ENCODE results near the gene PHLDB3. TPM values are rescaled to one million over a fixed set of nuclear protein-coding genes. Genes with fewer than 3 reads are reported as not detected.

PHLDB3 gene
- total RNA-seq, 1 experiment from 2014 or later: 6.7 TPM

DNA sequence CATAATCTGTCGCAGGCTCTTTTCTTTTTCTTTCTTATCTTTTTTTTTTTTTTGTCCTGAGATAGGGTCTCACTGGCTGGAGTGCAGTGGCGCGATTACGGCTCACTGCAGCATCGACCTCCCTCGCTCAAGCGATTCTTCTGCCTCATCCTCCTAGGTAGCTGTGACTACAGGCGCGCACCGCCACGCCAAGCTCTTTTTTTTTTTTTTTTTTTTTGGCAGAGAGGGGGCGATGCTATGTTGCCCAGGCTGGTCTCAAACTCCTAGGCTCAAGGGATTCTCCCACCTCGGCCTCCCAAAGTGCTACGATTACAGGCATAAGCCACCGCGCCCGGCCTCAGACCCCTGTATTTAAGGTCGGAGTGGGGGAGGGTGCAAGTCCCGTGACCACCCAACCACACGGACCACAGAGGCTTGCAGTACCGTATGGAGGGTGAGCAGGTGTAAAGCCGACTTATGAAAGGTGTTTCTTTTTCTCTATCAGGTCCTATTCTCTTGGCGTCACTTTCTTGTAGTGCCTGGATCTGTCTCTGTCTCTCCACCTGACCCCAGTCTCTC lies 2.0 kb downstream of the PHLDB3 start:
- no peaks in the 10 kb centered on the region for H3K9me3 ChIP-seq (ENCODE audit: control insufficient read depth, insufficient read depth, low read depth, low read length)
- no peak for ATAC-seq
- no peaks in the 10 kb centered on the region for H3K4me1 ChIP-seq (ENCODE audit: control insufficient read depth, insufficient read depth, low read length)
- H3K27ac ChIP-seq (ENCODE audit: low read length): no peak overlapping the region
- ChIA-PET CTCF (interaction anchor here (0.5 to 0.7 kb wide), 5 partner anchors 19 to 1086 kb away, joined by 3 to 5 read pairs (median 4); partner anchors contain the start of gene ZNF226), POLR2A (no interaction called here)
- TF ChIP-seq TCF7L2 (IDR thresholded peaks at IDR 0.05; ENCODE audit: low read depth, low read length): no peak
- TF ChIP-seq, protein P1, sequence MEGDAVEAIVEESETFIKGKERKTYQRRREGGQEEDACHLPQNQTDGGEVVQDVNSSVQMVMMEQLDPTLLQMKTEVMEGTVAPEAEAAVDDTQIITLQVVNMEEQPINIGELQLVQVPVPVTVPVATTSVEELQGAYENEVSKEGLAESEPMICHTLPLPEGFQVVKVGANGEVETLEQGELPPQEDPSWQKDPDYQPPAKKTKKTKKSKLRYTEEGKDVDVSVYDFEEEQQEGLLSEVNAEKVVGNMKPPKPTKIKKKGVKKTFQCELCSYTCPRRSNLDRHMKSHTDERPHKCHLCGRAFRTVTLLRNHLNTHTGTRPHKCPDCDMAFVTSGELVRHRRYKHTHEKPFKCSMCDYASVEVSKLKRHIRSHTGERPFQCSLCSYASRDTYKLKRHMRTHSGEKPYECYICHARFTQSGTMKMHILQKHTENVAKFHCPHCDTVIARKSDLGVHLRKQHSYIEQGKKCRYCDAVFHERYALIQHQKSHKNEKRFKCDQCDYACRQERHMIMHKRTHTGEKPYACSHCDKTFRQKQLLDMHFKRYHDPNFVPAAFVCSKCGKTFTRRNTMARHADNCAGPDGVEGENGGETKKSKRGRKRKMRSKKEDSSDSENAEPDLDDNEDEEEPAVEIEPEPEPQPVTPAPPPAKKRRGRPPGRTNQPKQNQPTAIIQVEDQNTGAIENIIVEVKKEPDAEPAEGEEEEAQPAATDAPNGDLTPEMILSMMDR (IDR thresholded peaks at IDR 0.05): no peak
- TF ChIP-seq SIN3A (IDR thresholded peaks at IDR 0.05; ENCODE audit: borderline replicate concordance, insufficient read depth, low read depth, low read length): no peak
- TF ChIP-seq, protein P2, sequence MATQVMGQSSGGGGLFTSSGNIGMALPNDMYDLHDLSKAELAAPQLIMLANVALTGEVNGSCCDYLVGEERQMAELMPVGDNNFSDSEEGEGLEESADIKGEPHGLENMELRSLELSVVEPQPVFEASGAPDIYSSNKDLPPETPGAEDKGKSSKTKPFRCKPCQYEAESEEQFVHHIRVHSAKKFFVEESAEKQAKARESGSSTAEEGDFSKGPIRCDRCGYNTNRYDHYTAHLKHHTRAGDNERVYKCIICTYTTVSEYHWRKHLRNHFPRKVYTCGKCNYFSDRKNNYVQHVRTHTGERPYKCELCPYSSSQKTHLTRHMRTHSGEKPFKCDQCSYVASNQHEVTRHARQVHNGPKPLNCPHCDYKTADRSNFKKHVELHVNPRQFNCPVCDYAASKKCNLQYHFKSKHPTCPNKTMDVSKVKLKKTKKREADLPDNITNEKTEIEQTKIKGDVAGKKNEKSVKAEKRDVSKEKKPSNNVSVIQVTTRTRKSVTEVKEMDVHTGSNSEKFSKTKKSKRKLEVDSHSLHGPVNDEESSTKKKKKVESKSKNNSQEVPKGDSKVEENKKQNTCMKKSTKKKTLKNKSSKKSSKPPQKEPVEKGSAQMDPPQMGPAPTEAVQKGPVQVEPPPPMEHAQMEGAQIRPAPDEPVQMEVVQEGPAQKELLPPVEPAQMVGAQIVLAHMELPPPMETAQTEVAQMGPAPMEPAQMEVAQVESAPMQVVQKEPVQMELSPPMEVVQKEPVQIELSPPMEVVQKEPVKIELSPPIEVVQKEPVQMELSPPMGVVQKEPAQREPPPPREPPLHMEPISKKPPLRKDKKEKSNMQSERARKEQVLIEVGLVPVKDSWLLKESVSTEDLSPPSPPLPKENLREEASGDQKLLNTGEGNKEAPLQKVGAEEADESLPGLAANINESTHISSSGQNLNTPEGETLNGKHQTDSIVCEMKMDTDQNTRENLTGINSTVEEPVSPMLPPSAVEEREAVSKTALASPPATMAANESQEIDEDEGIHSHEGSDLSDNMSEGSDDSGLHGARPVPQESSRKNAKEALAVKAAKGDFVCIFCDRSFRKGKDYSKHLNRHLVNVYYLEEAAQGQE (IDR thresholded peaks at IDR 0.05; ENCODE audit: insufficient read depth in 1 of 2, low read depth in 2 of 2, low read length in 1 of 2): no peak
- TF ChIP-seq POLR2AphosphoS5 (IDR thresholded peaks at IDR 0.05; ENCODE audit: low read depth, low read length): no peak
- no peak for DNase-seq (ENCODE audit: low read depth, low spot score)
- in situ Hi-C loops (cut with HindIII; ENCODE audit: low pct_unique_long_range_greater_than_20kb, low sequenced_read_pairs): no loop called here
- intact Hi-C loops (cut with micrococcal nuclease; ENCODE audit: unreplicated experiment): no loop called here
- H3K27me3 ChIP-seq (ENCODE audit: control insufficient read depth, insufficient read depth, low read length): no peaks in the 10 kb centered on the region
- no peaks in the 10 kb centered on the region for H3K36me3 ChIP-seq (ENCODE audit: control insufficient read depth, insufficient read depth, low read length)
- H3K4me3 ChIP-seq (ENCODE audit: low read depth in 2 of 2, low read length in 2 of 2): no peak overlapping the region
- no TSS peak for BruUV-seq (replicated peaks)

DNA sequence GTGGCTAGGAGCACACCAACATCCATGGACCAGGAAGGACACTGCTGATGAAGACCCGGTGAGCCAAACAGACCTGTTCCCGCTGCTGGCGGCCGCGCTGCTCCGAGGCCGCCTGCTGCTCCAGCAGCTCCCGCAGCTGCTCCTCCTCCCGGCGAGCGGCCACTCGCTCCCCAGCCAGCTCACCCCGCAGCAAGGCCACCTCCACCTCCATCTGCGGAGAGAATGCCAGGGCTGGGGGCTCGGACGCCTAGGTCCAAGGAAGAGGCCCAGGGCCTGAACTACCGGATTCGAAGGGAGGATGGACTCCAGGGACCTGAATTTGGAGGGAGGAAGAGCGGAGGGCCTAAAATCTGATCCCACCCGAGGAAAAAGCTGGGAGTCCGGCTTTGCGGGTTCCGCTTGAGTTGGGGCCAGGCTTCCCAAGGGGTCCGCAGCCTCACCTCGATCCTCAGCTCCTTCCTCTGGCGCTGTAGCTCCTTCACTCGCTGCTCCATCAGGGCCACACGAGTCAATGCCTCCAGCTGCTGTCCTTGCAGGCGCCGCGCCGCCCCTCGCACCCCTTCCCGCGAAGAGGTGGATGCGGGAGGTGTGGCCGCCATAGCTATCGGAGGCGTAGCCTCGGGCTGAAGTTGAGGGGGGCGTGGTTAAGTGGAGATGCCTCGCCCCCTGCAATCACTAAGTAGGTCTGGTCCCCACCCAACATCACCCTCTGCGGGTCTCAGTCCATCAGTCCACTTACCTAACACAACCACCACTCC lies 2.7 kb downstream of the PHLDB3 start:
- Histone ChIP-seq H3K36me3 (ENCODE audit: control insufficient read depth, insufficient read depth, low read length) (no peaks in the 10 kb centered on the region), H3K4me1 (ENCODE audit: control insufficient read depth, insufficient read depth, low read length) (no peaks in the 10 kb centered on the region), H3K9me3 (ENCODE audit: control insufficient read depth, insufficient read depth, low read depth, low read length) (no peaks in the 10 kb centered on the region), H3K27ac (ENCODE audit: low read length) (no peak overlapping the region), H3K27me3 (ENCODE audit: control insufficient read depth, insufficient read depth, low read length) (no peaks in the 10 kb centered on the region), H3K4me3 (ENCODE audit: low read depth in 2 of 2, low read length in 2 of 2) (no peak overlapping the region)
- POLR2A ChIA-PET: no interaction called here
- CTCF ChIA-PET: interaction anchor here (0.5 to 0.7 kb wide), 5 partner anchors 18 to 1087 kb away, joined by 3 to 5 read pairs (median 4); partner anchors contain the start of gene ZNF226
- TF ChIP-seq, protein P1 (IDR thresholded peaks at IDR 0.05): no peak
- TF ChIP-seq SIN3A (IDR thresholded peaks at IDR 0.05; ENCODE audit: borderline replicate concordance, insufficient read depth, low read depth, low read length): no peak
- TF ChIP-seq, protein P2 (IDR thresholded peaks at IDR 0.05; ENCODE audit: insufficient read depth in 1 of 2, low read depth in 2 of 2, low read length in 1 of 2): no peak
- TF ChIP-seq POLR2AphosphoS5 (IDR thresholded peaks at IDR 0.05; ENCODE audit: low read depth, low read length): no peak
- TF ChIP-seq TCF7L2 (IDR thresholded peaks at IDR 0.05; ENCODE audit: low read depth, low read length): no peak
- intact Hi-C loops (cut with micrococcal nuclease; ENCODE audit: unreplicated experiment): no loop called here
- in situ Hi-C loops (cut with HindIII; ENCODE audit: low pct_unique_long_range_greater_than_20kb, low sequenced_read_pairs): no loop called here
- BruUV-seq (replicated peaks): no TSS peak
- no peak for DNase-seq (ENCODE audit: low read depth, low spot score)
- ATAC-seq: no peak

Measured in Panc1 (cell line).